NCI-H2171 treated with DMSO at 0.1 percent for 48 hours (cell line): ENCODE data around the gene EFNB2.

Experiments
- DNase-seq: peaks from one replicate; lab custom pipeline; 2025; lab: John Stamatoyannopoulos, UW

The EFNB2 gene

DNA sequence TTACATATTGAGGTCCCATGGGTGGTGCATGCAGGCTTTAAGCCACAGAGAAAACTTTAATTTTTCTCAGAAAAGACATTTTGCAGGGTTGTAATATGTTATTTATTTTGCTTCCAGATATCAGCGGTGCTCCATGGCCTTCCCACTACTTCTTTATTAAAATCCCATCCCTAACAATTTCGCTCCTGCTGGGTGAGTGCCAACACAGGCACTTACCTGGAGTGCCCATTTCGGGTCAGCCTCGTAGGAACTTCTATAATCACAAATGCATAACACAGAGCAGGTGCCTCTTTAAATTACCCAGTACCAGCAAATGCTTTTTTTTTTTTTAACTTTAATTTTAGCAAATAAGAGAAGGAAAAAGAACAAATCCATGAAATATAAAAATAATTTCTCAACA, 86.4 kb downstream of the EFNB2 start:
- DNase-seq = no peak

GRCh38 chr13:106445996-106446395, 89.5 kb downstream of the EFNB2 start:
- no peak for DNase-seq

GRCh38 chr13:106443607-106444322, 91.7 kb downstream of the EFNB2 start:
- no peak for DNase-seq

DNA sequence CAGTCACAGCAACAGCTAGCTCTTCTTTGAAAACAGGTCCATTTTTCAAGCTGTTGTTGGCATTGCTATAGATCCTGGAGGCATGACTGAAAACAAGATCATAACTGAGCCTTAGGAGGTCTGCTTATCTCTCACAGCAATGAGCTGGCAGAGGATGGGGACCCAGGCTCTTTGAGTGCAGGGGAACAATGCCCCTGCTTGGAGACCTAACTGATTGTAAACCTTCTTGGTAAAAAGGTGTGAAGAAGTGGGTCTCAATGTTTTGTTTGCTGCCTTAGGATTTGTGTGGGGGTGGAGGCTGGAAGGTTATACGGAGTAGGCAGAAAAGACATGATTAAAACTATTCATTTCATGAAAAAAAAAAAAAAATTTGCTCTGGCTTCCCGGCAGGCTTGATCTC, 94.6 kb downstream of the EFNB2 start:
- DNase-seq = no peak
